DOHH2 (cell line): ENCODE measurements around the gene C20orf96.

Experiments used
- H3F3A ChIP-seq: fragments of 200-600 bp; sonication (generic), shearing (Covaris generic); 2 replicates; pipeline ENCODE4 v1.6.0; 2016; ENCODE audit warnings: antibody characterized with exemption, mild to moderate bottlenecking; ENCODE audit not compliant: control insufficient read depth, insufficient read depth
- H3K27ac ChIP-seq: fragments of 200-600 bp; sonication (generic); 2 replicates; pipeline ENCODE4 v1.5.1; 2014; ENCODE audit warnings: low read depth, mild to moderate bottlenecking, low read length, moderate library complexity
- H3K27me3 ChIP-seq: fragments of 200-600 bp; sonication (generic); 2 replicates; pipeline ENCODE4 v1.6.1; 2014; ENCODE audit warnings: mild to moderate bottlenecking, low read length, mixed read lengths; ENCODE audit not compliant: control insufficient read depth
- H3K36me3 ChIP-seq: fragments of 200-600 bp; sonication (generic); 2 replicates; pipeline ENCODE4 v1.6.1; 2014; ENCODE audit warnings: mild to moderate bottlenecking, low read length, moderate library complexity, mixed read lengths; ENCODE audit not compliant: control insufficient read depth
- H3K4me1 ChIP-seq: fragments of 200-600 bp; sonication (generic); 2 replicates; pipeline ENCODE4 v1.6.1; 2014; ENCODE audit warnings: mild to moderate bottlenecking, low read length, mixed read lengths; ENCODE audit not compliant: control insufficient read depth
- H3K4me2 ChIP-seq: fragments of 200-600 bp; sonication (generic); 2 replicates; pipeline ENCODE4 v1.6.0; 2014; ENCODE audit warnings: mild to moderate bottlenecking, low read length, moderate library complexity
- H3K4me3 ChIP-seq: fragments of 200-600 bp; sonication (generic); 2 replicates; pipeline ENCODE4 v1.5.1; 2014; ENCODE audit warnings: mild to moderate bottlenecking, low read length, mixed read lengths
- H3K79me2 ChIP-seq: fragments of 200-600 bp; sonication (generic); 2 replicates; pipeline ENCODE4 v1.6.1; 2014; ENCODE audit warnings: mild to moderate bottlenecking, low read length, mixed read lengths; ENCODE audit not compliant: control insufficient read depth
- H3K9me2 ChIP-seq: fragments of 200-600 bp; sonication (generic); replicated peaks from 2 replicates; pipeline ENCODE4 v1.6.1; 2014; ENCODE audit warnings: mild to moderate bottlenecking, low read length, mixed read lengths; ENCODE audit not compliant: control insufficient read depth
- H3K9me3 ChIP-seq: fragments of 200-600 bp; sonication (generic); 2 replicates; pipeline ENCODE4 v1.6.1; 2014; ENCODE audit warnings: antibody characterized with exemption, low read length, mixed read lengths; ENCODE audit not compliant: control insufficient read depth, insufficient read depth
- H4K20me1 ChIP-seq: fragments of 200-600 bp; sonication (generic); 2 replicates; pipeline ENCODE4 v1.6.0; 2014; ENCODE audit warnings: low read depth, mild to moderate bottlenecking, antibody characterized with exemption, low read length, moderate library complexity; ENCODE audit not compliant: control insufficient read depth, insufficient read depth
- EZH2phosphoT487 ChIP-seq: fragments of 200-600 bp; sonication (generic); IDR thresholded peaks from 2 replicates; pipeline ENCODE4 v1.6.1; 2017; ENCODE audit warnings: borderline replicate concordance, mild to moderate bottlenecking, antibody characterized with exemption, low read length, moderate library complexity, mixed read lengths
- TF ChIP-seq, protein P1 (sequence below): fragments of 200-600 bp; sonication (generic); IDR thresholded peaks from one replicate; pipeline ENCODE4 v1.5.1; 2014; ENCODE audit warnings: antibody characterized with exemption, mild to moderate bottlenecking, low read depth, low read length; ENCODE audit not compliant: poor library complexity, severe bottlenecking

The C20orf96 gene

DNA sequence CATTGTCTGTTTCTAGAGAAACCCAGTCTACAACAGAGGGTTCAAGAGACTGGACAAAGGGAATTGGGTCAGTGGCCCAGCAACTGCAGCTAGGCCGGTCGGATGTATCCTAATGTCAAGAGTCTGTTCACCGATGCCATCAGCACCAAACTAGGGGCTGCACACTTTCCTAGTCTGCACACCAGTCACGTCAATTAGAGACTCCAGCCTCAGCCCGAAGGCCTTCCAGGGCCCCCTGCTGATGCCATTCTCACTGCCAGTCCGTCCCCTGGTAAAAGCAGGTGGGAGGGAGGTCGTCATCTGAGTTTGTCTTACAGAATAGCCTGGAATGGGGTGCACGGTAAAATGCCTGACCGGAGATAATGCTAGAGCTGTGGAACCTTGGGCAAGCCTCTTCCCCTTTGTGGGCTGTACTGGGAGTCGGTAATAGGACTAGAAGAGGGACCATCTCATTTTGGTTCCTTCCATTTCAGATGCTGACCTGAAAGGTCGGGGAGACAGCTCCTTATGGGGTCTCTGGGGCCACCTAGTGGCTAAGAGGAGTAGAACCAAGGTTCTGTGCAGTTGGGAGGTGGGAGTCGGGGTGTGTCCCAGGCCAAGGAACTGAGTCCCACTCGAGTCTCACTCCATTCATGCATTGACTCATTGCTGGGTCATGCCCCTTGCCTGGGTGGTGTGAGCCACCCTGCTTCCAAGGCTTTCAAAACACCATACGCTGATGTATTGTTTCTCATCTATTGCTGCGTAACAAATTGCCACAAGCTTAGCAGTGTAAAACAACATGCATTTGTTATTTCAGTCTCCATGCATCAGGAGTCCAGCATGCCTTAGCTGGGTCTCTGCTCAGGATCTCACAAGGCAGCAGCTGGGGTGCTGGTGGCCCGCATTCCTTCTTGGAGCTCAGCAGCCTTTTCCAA lies 39.9 kb upstream of the C20orf96 start:
- no peak overlapping the region for H3K4me3 ChIP-seq
- H3K4me1 ChIP-seq = peaks cover 32% of the 10 kb centered on the region
- H3F3A ChIP-seq = peaks cover 10% of the 10 kb centered on the region
- H3K27me3 ChIP-seq = no peaks in the 10 kb centered on the region
- peaks cover 49% of the 10 kb centered on the region for H3K79me2 ChIP-seq
- H4K20me1 ChIP-seq = peaks cover 18% of the 10 kb centered on the region; the same call in 1 of the 2 replicates
- no peaks in the 10 kb centered on the region for H3K9me2 ChIP-seq
- no peak overlapping the region for H3K27ac ChIP-seq
- peak overlapping the region; percentile 66 for H3K4me2 ChIP-seq
- TF ChIP-seq, protein P1, sequence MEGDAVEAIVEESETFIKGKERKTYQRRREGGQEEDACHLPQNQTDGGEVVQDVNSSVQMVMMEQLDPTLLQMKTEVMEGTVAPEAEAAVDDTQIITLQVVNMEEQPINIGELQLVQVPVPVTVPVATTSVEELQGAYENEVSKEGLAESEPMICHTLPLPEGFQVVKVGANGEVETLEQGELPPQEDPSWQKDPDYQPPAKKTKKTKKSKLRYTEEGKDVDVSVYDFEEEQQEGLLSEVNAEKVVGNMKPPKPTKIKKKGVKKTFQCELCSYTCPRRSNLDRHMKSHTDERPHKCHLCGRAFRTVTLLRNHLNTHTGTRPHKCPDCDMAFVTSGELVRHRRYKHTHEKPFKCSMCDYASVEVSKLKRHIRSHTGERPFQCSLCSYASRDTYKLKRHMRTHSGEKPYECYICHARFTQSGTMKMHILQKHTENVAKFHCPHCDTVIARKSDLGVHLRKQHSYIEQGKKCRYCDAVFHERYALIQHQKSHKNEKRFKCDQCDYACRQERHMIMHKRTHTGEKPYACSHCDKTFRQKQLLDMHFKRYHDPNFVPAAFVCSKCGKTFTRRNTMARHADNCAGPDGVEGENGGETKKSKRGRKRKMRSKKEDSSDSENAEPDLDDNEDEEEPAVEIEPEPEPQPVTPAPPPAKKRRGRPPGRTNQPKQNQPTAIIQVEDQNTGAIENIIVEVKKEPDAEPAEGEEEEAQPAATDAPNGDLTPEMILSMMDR = peak; percentile 87
- no peak for TF ChIP-seq EZH2phosphoT487
- H3K9me3 ChIP-seq = no peaks in the 10 kb centered on the region
- peaks cover 35% of the 10 kb centered on the region for H3K36me3 ChIP-seq

DNA sequence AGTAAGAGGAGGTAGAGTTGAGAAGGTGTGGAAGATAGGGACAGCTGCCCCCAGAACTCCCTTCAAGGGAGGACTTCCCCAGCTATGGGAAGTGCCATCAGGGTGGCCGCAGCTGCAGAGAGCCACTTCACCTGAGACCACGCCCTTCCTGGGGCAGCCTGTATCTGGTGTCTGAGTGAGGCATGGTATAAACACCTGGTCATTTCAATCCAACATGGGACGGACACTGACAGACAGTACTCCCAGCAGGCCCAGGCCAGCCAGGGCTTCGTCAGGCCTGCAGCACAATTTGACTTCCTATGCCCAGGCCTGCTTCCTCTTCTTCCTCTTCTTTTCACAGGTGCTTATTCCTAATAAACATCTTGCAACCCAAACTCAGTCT lies 39.3 kb upstream of the C20orf96 start:
- TF ChIP-seq, protein P1 = no peak
- TF ChIP-seq EZH2phosphoT487 = no peak
- Histone ChIP-seq H3K4me3 (0 out of 2 replicates have a peak overlapping the region, but pooled peaks have one; percentile 5), H3K36me3 (peaks cover 35% of the 10 kb centered on the region), H3K9me3 (no peaks in the 10 kb centered on the region), H4K20me1 (peaks cover 18% of the 10 kb centered on the region; the same call in 1 of the 2 replicates), H3K79me2 (peaks cover 50% of the 10 kb centered on the region), H3K27ac (no peak overlapping the region), H3F3A (peaks cover 11% of the 10 kb centered on the region), H3K9me2 (no peaks in the 10 kb centered on the region), H3K27me3 (no peaks in the 10 kb centered on the region), H3K4me2 (peak overlapping the region; percentile 66), H3K4me1 (peaks cover 32% of the 10 kb centered on the region)

DNA sequence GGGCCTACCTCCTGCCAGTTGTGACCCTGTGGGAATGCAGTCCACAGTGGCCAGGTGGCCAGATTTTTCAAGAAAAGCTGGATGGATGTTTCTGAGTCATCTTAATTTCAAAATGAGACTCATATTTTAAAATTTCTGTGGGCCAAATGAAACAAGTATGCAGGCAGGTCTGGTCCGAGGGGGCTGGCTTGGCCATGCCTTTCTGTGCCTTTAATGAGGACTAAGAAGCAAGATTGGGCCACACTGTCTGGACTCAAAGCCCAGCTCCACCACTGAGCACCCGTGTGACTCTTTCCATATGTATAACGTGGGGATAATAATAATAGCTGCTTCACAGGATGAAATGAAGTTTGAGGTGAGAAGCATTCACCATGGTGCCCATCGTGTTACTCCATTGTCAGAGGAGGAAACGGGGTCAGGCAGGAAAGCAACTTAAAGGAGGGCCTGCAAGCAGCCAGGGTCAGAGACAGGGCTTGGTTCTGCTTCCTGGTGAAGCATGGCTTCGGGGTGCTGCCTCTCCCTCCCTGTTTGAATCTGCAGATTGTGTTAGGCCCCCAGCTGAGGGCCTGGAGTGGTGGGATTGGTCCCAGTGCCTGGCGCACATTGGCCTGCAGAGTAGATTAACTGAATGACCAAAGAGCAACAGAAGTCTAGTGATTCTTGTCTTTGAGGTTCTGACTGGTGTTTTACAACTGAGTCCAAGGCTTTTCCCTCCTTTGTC lies 38.6 kb upstream of the C20orf96 start:
- TF ChIP-seq, protein P1 = no peak
- no peak for TF ChIP-seq EZH2phosphoT487
- H3K4me1 ChIP-seq = peaks cover 32% of the 10 kb centered on the region
- peaks cover 35% of the 10 kb centered on the region for H3K36me3 ChIP-seq
- H3F3A ChIP-seq = peaks cover 13% of the 10 kb centered on the region
- H3K79me2 ChIP-seq = peaks cover 53% of the 10 kb centered on the region
- H3K4me2 ChIP-seq = peak overlapping the region; percentile 66
- H4K20me1 ChIP-seq = peaks cover 18% of the 10 kb centered on the region; the same call in 1 of the 2 replicates
- peak overlapping the region; percentile 11; the same call in 1 of the 2 replicates for H3K27ac ChIP-seq
- 0 out of 2 replicates have a peak overlapping the region, but pooled peaks have one; percentile 27 for H3K4me3 ChIP-seq
- no peaks in the 10 kb centered on the region for H3K9me3 ChIP-seq
- no peaks in the 10 kb centered on the region for H3K9me2 ChIP-seq
- H3K27me3 ChIP-seq = no peaks in the 10 kb centered on the region; the same call in 1 of the 2 replicates
